Right lung (tissue), 10 donors: ENCODE data around the gene FNDC1. TPM values are rescaled to one million over a fixed set of nuclear protein-coding genes. Genes with fewer than 3 reads are reported as not detected.
"Not testable (repeated sequence)": the region's sequence is repeated elsewhere in the genome, so short reads cannot be mapped to it uniquely, and the experiment has no call there.

Source experiments
- DNase-seq, 2 donors: peaks; one replicate each; pipeline ENCODE4 v3.0.0-alpha.2; 2013
- long read RNA-seq, 8 donors: transcript quantifications; one replicate each; lab custom pipeline, GENCODE V29; 2026
- polyA plus RNA-seq, 5 donors: library from polyadenylated mRNA; unstranded; fragments of 120-200 nt; gene quantifications; one replicate each; pipeline versions ENCODE4 v1.2.1 to v1.2.3, GENCODE V29; 2013; ENCODE audit warnings: inconsistent platforms in 1 of 5, low replicate concordance in 1 of 5; ENCODE audit not compliant: insufficient read length in 5 of 5, insufficient read depth in 1 of 5

The FNDC1 gene
- polyA plus RNA-seq, result 1 to 10 TPM; 5.6 to 8.2 (median 6.7) TPM
- long read RNA-seq, donor 1, result 0 reads
- long read RNA-seq, donor 2, result 0 reads
- long read RNA-seq, donor 3, partial matches to known transcripts, result 8 of 8 reads
- long read RNA-seq, donor 3, other reads (novel, unspliced or antisense), result 0 of 8 reads
- long read RNA-seq, donor 4, result 0 reads
- long read RNA-seq, donor 5, partial matches to known transcripts, result 5 of 5 reads
- long read RNA-seq, donor 5, other reads (novel, unspliced or antisense), result 0 of 5 reads
- long read RNA-seq, donor 6, result 0 reads
- long read RNA-seq, donor 7, result 0 reads
- long read RNA-seq, donor 8, result 0 reads

DNA sequence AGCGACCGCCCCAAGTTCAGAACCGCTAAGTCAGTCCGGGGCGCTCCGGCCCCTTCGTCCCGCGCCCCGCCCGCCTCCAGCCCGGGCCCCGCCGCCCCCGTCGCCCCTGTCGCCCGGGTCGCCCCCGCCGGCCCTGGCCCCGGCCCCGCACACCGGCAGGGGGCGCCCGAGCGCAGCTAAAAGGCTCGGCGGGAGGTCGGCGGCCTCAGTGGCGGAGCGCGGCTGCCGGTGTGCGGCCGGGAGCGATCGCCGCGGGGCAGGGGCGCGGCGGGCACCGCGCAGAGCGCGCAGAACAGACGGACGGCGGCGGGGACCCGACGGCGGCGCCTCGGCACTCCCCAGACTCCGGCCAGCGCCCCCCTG is at the start of gene FNDC1:
TSS of gene FNDC1 (plus strand) at position 208 of the 363 bp plus-strand sequence. CDS start 197 bp downstream, outside the sequence.
- no peak for DNase-seq

DNA sequence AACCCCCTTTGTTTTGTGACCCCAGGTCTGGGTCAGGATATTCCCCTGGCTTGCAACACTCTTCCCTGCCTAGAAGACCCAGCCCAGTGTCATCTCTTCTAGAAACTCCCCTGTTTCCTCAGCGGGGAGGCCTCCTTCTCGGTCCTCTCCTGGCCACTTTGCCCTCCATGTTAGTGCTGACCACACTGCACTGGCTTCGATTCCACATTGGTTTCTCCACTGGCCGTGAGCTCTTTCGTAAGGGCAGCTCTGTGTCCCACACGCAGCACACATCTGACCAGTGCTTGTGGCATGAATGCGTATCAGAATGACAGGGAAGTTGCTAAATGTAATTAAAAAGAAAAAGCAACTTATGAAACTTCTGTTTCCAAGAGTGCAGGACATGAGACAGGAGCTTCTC is 49.4 kb upstream of the FNDC1 start:
- no peak for DNase-seq

DNA sequence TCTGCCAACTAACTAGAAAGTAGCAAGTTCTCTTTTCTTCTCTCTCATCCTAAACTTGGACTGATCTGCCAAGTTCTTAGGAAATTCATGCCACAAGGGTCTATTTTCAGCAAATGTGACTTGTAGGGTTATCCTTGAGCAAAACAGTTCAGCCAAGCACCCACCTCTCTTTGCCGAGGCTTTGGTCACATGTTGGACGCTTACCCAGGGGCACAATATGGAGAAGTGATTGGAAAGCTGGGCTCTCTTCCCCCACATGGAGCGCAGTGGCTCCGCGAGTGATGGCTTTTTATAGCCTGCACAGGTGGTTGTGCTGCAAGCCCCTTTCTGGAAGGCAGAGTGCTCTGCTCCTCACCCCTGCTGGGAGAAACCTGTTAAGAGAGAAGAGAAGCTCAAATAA is 47.7 kb upstream of the FNDC1 start:
- DNase-seq, result no peak

DNA sequence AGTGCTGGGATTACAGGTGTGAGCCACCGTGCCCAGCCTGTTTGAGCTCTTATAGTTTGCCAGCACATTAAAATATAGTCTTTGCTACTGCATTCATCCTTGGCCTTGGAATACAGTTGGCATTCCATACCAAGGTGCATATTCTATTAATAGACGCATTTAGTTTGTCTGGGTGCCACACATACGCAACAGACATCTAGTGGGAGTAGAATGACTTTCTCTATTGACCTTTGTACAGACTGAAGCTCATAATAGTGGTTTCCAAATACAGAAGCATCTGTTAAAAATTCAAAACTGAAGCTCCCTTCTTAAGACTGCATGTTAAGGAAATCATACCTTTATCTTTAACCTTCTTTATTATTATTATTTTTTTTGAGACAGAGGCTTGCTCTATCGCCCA is 46.7 kb upstream of the FNDC1 start:
- DNase-seq, result no peak

DNA sequence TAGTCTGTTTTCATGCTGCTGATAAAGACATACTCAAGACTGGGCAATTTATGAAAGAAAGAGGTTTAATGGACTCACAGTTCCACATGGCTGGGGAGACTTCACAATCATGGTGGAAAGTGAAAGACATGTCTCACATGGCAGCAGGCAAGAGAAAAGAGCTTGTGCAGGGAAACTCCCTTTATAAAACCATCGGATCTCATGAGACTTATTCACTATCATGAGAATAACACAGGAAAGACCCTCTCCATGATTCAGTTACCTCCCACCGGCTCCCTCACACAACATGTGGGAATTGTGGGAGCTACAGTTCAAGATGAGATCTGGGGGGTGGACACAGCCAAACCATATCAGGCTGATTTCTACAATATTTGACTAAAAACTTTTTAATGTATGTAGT is 45.4 kb upstream of the FNDC1 start:
- not testable (repeated sequence) for DNase-seq

DNA sequence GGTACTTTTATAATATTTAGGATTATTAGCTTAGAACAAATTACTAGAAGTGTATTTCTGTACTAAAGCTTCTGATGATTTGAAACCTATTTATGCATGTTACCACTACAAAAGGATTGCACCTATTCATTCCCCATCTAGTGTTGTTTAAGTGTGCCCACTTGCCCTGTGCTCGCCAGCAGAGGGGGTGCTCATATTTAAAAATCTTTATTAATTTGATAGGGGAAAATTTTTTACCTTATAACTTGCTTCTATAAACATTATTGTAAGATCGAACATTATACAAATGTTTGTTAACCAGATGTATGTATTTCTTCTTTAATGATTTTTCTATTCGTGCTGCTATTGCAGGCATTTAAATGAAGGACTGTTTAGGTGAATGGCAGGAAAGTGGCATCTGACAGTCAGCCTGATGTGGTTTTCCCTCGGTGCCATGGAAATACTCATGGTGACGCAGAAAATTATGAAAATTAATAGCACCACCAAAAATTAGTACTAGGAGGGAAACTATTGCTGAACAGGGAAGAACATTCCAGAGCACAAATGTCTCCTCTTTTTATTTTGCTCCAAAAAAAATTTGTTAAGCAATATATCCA is 44.1 kb upstream of the FNDC1 start:
- DNase-seq, result no peak

DNA sequence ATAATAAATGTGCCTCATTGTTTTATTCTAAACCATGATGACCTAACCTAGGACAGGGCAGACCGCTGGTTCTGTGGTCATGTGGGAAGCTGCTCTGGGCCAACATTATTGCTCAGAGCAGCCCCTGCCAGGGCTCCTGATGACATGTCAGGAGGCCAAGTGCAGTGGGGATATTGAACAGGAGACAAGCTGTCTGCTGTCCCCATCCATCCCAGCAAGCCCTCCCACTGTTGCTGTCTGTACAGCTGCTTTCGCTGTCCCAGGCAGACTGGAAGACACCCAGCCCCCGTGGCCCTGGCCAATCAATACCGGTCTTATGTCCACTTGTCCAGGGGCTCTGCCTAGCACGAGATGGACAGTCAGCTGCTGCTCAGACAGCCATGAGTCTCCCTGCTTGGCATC is 43.2 kb upstream of the FNDC1 start:
- DNase-seq, result no peak

DNA sequence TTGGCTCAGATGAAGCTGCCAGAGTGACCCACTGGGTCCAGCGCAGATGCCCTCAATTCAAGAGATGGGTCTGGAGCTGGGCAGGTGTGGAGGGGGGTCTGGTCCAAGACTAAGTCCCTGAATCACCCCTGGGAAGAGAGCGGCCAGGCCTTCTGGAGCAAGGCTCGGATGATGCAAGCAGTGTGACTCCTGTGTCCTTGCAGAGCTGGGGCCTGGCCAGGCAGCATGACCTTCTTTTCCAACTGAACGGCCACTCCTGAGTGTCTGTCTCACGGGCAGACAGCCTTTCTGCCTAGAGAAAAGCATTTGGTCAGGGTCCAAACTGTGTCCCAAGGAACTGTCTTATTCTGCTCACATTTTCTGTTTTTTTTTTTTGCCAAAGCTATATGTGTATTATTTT is 42.6 kb upstream of the FNDC1 start:
- DNase-seq, result no peak

DNA sequence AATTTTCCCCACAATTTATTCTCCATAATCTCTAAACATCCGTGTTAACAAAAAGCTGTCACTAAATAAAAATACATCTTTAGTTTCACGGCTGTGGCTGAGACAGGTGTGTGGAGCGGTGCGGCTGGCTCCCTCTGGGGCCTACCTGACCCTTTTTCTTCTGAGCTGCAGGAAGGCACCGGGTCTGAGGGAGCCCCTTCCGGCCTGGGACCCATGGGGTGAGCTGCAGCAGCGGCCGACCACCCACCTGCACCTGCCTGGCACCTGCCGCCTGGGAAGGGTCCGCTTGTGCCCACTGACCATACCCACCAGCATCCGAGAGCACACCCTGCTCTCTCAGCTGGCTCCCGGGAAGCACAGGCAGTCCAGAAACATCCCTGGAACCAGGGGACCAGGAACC is 41.5 kb upstream of the FNDC1 start:
- no peak for DNase-seq

DNA sequence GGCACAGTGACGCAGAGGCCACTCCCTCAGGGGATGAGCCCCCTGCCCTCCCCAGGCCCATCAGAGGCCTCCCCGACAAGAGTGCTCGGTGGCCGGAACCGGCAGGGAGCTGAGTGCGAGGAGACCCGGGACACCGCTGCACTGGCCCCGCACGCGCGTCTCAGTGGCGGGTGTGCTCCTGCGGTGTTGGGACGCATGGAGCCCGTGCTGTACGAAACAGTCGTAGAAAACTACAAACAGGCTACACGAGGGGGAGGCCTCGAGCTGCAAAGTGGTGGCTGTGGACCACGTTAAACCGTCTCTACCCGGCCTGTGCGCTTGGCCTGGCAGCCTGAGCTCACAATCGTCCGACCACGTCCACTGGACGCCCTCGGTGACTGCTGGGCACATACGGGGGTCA is 40.2 kb upstream of the FNDC1 start:
- no peak for DNase-seq

DNA sequence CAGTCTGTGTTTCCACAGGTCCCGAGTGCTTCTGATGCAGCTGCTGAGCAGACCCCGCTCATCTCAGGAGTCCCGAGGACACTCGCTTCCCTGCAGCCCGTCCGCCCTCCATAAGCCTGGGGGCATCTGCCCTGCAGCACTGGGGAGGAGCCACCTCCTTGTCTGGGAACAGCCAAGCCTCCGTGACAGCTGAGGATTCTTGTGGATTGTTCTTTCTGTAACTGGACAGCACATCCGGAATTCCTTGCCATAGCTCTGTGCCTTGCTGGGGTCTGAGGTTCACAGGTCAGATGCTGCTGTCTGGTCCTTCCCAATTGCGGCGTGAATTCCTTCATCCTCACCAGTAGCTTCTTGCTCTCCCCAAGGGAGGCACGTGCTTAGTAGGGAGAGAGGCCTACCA is 38.4 kb upstream of the FNDC1 start:
- no peak for DNase-seq

DNA sequence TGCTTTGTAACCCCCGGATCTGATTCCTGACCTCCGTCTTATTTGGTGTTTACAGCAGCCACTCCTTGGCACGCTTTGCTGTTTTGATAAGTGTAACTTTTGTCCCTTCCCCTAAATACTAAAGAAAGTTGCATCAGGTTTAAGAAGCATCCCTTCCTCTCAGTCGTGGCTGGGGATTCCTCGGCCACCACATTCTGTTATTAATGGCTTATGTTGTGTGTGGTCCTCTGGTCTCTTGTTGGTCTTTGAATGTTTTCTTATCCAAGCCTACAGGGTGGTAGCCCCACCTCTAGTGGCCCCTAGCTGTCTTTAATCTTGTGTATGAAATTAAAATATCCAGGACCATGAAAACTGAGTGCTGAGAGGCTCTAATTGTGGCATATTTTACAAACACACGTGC is 37.5 kb upstream of the FNDC1 start:
- no peak for DNase-seq

DNA sequence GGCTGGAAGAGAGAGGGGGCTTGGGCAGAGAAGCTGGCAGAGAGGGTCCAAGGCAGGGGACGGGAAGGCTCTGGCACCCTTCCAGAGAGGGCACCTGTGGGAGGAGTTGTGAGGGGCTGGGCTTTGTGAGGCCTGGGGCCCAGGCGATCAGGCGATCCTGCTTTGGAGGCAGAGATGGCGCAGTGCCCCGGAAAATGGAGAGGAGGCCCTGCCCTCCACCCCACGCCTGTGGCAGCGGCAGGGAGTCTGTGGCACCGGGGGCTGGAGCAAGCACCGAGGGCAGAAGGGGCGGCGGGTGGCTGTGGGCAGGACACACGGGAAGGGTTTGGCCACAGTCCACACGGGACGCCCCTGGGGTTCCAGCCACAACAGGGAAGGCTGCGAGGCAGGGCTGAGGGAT is 36.5 kb upstream of the FNDC1 start:
- DNase-seq, result no peak

DNA sequence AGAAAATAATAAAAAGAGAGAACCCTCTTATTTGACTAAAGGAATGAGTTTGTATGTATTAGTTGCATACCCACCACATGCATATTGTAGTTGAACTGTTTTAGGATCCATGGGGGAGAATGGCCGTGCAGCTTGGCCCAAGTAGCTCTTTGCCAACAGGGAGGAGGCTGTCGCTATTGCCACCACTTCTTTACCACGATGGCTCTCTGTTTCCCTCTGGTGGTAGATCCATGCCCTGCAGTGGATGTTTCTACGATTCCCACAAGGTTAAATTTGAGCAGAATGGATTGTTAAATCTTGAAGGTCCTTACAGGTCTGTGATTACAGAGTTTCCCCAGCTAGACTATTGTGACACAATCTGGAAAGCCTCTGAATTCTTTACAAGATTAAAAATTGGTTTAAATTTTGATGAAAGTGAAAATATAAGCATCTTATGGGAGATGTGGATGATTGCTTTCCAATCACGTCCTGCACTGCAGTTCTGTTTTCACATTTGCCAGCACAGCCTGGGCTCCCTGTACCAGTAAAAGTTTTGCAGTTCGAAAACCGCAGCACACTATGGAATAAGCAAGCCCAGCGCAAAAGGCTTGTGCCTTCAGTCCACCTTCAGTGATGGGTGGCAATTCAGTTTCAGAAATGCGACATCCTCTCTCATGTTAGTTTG is 34.4 kb upstream of the FNDC1 start:
- peak in 1 of 2 donors; percentile 31 for DNase-seq

DNA sequence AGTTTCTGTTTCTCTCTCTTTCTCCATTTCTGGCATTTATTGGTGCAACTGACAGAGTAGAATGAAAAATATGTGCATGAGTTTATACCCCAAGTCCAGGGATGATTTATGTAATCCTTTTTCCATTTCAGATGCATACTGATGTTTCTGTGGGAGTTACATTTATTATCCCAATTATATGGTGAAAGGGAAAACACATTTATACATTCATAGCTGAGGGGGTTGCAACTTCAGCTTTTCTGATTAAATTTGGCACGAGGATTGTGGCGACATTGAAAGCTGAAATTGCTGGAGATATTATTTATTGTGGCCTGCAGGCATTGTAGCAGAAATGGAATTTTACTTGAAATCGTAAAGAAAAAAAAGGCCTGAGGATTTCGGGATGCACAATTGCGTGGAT is 31.5 kb upstream of the FNDC1 start:
- no peak for DNase-seq

DNA sequence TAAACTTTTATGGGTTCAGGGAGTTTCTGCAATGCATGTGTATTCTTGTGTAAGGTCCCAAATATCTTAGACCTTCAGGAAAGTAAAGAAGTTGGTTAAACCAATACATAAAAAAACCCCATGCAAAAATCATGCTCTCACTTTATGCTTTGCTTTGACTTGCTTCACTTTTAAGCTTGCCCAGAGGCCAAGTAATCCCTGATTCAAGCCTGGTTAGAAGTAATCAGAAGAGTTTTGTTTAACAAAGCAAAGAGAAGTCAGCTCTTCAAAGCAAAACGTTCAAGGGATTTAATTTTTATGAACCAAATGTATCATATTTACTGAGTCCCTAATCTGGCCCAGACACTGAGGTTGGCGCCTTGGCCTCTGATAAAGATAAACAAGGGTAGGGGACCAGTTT is 26.7 kb upstream of the FNDC1 start:
- no peak for DNase-seq

DNA sequence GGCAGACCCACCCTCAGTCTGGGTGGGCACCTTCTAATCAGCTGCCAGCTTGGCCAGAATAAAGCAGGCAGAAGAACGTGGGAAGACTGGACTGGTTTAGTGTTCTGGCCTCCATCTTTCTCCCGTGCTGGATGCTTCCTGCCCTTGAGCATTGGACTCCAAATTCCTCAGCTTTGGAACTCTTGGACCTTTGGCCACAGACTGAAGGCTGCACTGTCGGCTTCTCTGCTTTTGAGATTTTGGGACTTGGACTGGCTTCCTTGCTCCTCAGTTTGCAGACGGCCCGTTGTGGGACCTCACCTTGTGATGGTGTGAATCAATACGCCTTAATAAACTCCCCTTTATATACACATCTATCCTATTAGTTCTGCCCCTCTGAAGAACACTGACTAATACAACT is 20.6 kb upstream of the FNDC1 start:
- no peak for DNase-seq

DNA sequence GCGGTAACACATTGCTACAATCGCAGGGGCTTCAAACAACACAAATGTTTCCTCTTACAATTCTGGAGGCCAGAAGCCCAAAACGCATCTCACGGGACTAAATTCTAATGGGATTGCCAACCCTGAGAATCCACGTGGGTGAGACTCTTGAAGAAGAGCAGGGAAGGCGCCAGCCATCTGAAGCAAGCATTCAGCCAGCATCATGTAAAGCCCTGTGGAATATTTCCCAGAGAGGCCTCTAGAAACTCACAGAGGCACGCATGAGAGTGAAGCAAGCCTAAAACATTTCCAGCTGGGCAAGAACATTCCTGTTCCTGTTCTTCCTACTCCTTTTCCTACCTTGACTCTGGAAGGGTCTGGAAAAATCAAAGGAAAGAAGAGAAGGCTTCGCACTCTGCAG is 19.6 kb upstream of the FNDC1 start:
- DNase-seq, result no peak

DNA sequence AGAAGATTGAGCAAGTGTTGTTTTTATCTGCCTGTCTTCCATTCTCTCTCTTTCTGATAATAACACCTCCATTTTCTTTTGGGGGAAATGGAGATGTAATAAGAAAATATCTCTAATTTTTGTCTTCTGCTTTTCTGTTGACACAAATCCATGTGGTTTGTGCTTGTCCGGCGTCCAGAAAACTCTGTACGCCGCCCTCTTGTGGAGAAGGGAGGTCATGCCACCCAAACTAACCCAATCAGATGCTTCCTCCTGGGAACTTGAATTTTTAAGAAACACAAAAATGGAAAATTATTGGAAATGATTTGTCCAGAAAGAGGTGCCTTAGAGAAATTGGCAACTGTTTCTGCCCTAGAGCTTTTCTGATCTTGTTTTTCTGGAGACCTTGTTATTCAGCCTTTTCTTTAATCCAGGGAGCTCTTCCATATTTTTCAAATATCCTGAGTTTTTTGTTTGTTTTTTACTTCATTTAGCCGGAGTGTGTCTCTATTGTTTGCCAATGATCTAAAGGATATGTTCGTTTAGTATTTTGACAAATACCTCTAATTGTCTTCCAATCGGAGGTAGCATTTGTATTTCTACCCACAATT is 17.8 kb upstream of the FNDC1 start:
- DNase-seq, result peak in 1 of 2 donors; percentile 44

DNA sequence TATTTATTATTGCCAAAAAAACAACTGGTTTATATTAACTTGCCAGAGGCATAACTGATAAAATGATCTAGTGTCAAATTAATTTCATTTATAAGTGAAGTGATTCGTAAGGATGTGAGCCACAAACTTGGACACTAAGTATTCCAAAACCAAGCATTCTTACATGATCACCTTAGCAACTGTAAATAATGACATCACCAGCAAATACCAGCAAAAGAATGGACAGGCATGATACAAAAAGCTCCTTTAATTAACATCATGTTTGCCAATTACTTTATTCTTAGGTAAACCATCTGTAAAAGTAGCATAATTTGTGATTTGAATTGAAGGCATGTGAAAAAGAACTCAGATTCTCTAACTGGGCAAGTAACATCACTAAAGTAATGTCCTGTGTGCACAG is 17.2 kb upstream of the FNDC1 start:
- no peak for DNase-seq

DNA sequence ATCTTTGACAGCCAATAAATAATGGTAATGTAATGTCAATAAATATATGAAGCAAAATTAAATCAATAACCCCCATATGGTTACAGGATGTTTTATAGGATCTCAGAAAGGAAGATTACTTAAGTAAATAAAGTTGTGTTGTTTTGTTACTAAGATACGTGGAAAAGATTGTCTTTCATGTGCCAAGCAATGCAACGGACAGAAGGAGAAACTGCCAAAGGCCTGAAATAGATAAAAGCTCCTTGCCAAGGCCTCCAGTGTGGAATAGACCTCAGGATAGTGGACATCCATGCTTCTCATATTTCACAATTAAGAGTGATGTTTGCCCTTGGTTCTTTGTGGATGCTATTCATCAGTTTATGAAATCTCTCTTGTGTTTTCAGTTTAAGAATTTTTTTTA is 16.4 kb upstream of the FNDC1 start:
- DNase-seq, result peak in 1 of 2 donors; percentile 71

DNA sequence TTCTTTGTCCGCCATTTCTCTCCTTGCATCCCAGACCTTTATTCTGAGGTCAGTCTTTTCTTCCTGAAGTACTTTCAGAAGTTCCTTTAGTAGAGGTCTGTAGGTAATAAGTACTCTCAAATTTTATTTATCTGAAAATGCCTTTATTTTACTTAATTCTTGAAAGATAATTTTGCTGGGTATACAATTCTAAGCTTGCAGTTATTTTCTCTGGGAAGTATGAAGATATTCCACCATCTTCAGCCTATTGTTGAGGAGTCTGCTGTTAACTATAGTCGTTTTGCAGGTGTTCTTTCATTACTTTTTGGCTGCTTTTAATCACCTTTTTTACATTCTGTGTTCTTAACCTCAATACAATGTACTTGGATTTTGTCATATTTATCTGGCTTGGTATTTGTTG is 13.5 kb upstream of the FNDC1 start:
- no peak for DNase-seq

DNA sequence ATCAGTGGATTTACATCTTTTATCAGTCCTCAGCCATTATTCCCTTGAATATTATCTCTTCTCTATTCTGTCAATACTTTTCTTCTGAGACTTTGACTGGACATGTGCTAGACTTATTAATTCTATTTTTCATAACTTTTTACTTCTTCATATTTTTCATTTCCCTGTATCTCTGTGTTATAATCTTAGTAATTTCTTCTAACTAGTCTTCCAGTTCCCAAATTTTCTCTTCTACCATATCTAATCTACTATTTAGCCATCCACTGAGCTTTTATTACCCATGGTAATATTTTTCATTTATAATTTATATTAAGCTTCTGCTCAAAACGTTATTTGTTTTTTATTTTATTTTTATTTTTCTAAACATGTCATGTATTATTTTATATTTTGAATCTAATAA is 13.1 kb upstream of the FNDC1 start:
- no peak for DNase-seq
